ENCODE data around the gene ATP2C2.

- TF ChIP-seq, protein P1, sequence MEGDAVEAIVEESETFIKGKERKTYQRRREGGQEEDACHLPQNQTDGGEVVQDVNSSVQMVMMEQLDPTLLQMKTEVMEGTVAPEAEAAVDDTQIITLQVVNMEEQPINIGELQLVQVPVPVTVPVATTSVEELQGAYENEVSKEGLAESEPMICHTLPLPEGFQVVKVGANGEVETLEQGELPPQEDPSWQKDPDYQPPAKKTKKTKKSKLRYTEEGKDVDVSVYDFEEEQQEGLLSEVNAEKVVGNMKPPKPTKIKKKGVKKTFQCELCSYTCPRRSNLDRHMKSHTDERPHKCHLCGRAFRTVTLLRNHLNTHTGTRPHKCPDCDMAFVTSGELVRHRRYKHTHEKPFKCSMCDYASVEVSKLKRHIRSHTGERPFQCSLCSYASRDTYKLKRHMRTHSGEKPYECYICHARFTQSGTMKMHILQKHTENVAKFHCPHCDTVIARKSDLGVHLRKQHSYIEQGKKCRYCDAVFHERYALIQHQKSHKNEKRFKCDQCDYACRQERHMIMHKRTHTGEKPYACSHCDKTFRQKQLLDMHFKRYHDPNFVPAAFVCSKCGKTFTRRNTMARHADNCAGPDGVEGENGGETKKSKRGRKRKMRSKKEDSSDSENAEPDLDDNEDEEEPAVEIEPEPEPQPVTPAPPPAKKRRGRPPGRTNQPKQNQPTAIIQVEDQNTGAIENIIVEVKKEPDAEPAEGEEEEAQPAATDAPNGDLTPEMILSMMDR (IDR thresholded peaks at IDR 0.05; ENCODE audit: low read depth, low read length, poor library complexity, severe bottlenecking), result no peak
- TF ChIP-seq EZH2phosphoT487 (IDR thresholded peaks at IDR 0.05; ENCODE audit: borderline replicate concordance, low read length), result no peak
Measured at GRCh38 chr16:84366208-84366607, 2.1 kb upstream of the ATP2C2 start.
